Hepatocyte (in vitro differentiated cells): Measurements from ENCODE around the gene CCDC88C. TPM values are rescaled to one million over a fixed set of nuclear protein-coding genes. Genes with fewer than 3 reads are reported as not detected.

Source experiments
- DNase-seq: peaks from one replicate; pipeline ENCODE4 v3.0.0-alpha.2; 2016; ENCODE audit warnings: low spot score
- H2AFZ ChIP-seq: fragments of 200-600 bp; sonication (generic); 2 replicates; pipeline ENCODE4 v1.6.0; 2016; ENCODE audit warnings: antibody characterized with exemption, mild to moderate bottlenecking
- H3K27ac ChIP-seq: fragments of 200-600 bp; sonication (generic); 2 replicates; pipeline ENCODE4 v1.5.1; 2016; ENCODE audit warnings: mild to moderate bottlenecking
- H3K27me3 ChIP-seq: fragments of 200-600 bp; sonication (generic); 2 replicates; pipeline ENCODE4 v1.6.1; 2016
- H3K36me3 ChIP-seq: fragments of 200-600 bp; sonication (generic); replicated peaks from 2 replicates; pipeline ENCODE4 v1.5.1; 2016; ENCODE audit warnings: low read depth; ENCODE audit not compliant: insufficient read depth
- H3K4me1 ChIP-seq: fragments of 200-600 bp; sonication (generic); 2 replicates; pipeline ENCODE4 v1.5.1; 2016; ENCODE audit warnings: mild to moderate bottlenecking, moderate library complexity; ENCODE audit not compliant: insufficient read depth
- H3K4me2 ChIP-seq: fragments of 200-600 bp; sonication (generic); 2 replicates; pipeline ENCODE4 v1.6.0; 2016
- H3K4me3 ChIP-seq: fragments of 200-600 bp; sonication (generic); 2 replicates; pipeline ENCODE4 v1.5.1; 2016; ENCODE audit warnings: mild to moderate bottlenecking
- H3K79me2 ChIP-seq: fragments of 200-600 bp; sonication (generic); 2 replicates; pipeline ENCODE4 v1.6.0; 2017; ENCODE audit warnings: mild to moderate bottlenecking
- H3K9me2 ChIP-seq: fragments of 200-600 bp; sonication (generic); replicated peaks from 2 replicates; pipeline ENCODE4 v1.6.0; 2017; ENCODE audit warnings: mild to moderate bottlenecking; ENCODE audit not compliant: insufficient read depth
- H3K9me3 ChIP-seq: fragments of 200-600 bp; sonication (generic); 2 replicates; pipeline ENCODE4 v1.5.1; 2016; ENCODE audit warnings: low read depth, mild to moderate bottlenecking
- H4K20me1 ChIP-seq: fragments of 200-600 bp; sonication (generic); 2 replicates; pipeline ENCODE4 v1.6.0; 2016; ENCODE audit warnings: mild to moderate bottlenecking; ENCODE audit not compliant: insufficient read depth, poor library complexity, severe bottlenecking
- CTCF ChIP-seq: fragments of 200-600 bp; sonication (generic); IDR thresholded peaks from 2 replicates; pipeline ENCODE4 v1.5.1; 2016; ENCODE audit warnings: antibody characterized with exemption, mild to moderate bottlenecking; ENCODE audit not compliant: poor library complexity
- EZH2 ChIP-seq: fragments of 200-600 bp; sonication (generic); IDR thresholded peaks from 2 replicates; pipeline ENCODE4 v1.6.1; 2016; ENCODE audit warnings: antibody characterized with exemption, mild to moderate bottlenecking, borderline replicate concordance
- EZH2phosphoT487 ChIP-seq: fragments of 200-600 bp; sonication (generic); IDR thresholded peaks from one replicate; pipeline ENCODE4 v1.6.1; 2018; ENCODE audit warnings: antibody characterized with exemption, mild to moderate bottlenecking, low read depth, moderate library complexity; ENCODE audit not compliant: unreplicated experiment, severe bottlenecking
- WGBS: methylation state at CpG from one replicate; pipeline ENCODE4 v1.1.6; 2016; ENCODE audit warnings: low lambda C conversion rate; ENCODE audit errors: missing lambda C conversion rate; 5-methylcytosine and 5-hydroxymethylcytosine counted together
- polyA plus RNA-seq: library from polyadenylated mRNA; unstranded; fragments of >200 nt; fragmentation: Nextera tagmentation; extraction: Ambion mirVana; gene quantifications from 2 replicates; pipeline ENCODE4 v1.2.1, GENCODE V29; 2016
- total RNA-seq: library from RNA; depleted of rRNA; stranded (reverse); fragments of >200 nt; gene quantifications from 2 replicates; pipeline ENCODE4 v1.2.3, GENCODE V29; 2014

Gene CCDC88C
- total and polyA plus RNA-seq, 2 experiments from 2014 or later: 5.9 to 11.3 TPM

GRCh38 chr14:91332171-91332985 is 85.2 kb downstream of the CCDC88C start:
- H3K36me3 ChIP-seq: no peaks in the 10 kb centered on the region
- H3K79me2 ChIP-seq: no peaks in the 10 kb centered on the region
- no peaks in the 10 kb centered on the region for H4K20me1 ChIP-seq
- peak overlapping the region; percentile 18 for H3K4me2 ChIP-seq
- DNase-seq: peak; percentile 32
- no peak overlapping the region for H3K4me3 ChIP-seq
- 70% methylated on average over 19 of the region's 19 CpGs for WGBS
- H3K27ac ChIP-seq: no peak overlapping the region
- TF ChIP-seq CTCF (no peak), EZH2 (no peak)
- no peaks in the 10 kb centered on the region for H3K9me2 ChIP-seq
- no peaks in the 10 kb centered on the region for H3K9me3 ChIP-seq
- no peak overlapping the region for H2AFZ ChIP-seq
- peaks cover 11% of the 10 kb centered on the region for H3K4me1 ChIP-seq
- H3K27me3 ChIP-seq: no peaks in the 10 kb centered on the region

GRCh38 chr14:91331721-91332120 is 85.9 kb downstream of the CCDC88C start:
- Histone ChIP-seq H3K9me3 (no peaks in the 10 kb centered on the region), H3K9me2 (no peaks in the 10 kb centered on the region), H3K36me3 (no peaks in the 10 kb centered on the region), H3K27me3 (no peaks in the 10 kb centered on the region), H2AFZ (no peak overlapping the region), H3K27ac (no peak overlapping the region), H4K20me1 (no peaks in the 10 kb centered on the region), H3K4me2 (no peak overlapping the region), H3K4me1 (peaks cover 11% of the 10 kb centered on the region), H3K79me2 (no peaks in the 10 kb centered on the region), H3K4me3 (no peak overlapping the region)
- no peak for DNase-seq
- WGBS: 67% methylated on average over 3 of the region's 3 CpGs
- no peak for TF ChIP-seq EZH2phosphoT487
- TF ChIP-seq CTCF: no peak
- no peak for TF ChIP-seq EZH2

GRCh38 chr14:91330856-91331255 is 86.8 kb downstream of the CCDC88C start:
- WGBS: 78% methylated on average over 8 of the region's 8 CpGs
- no peaks in the 10 kb centered on the region for H3K36me3 ChIP-seq

More at GRCh38 chr14:91330856-91331255, 86.8 kb downstream of the CCDC88C start:
- H3K9me2 ChIP-seq: no peaks in the 10 kb centered on the region
- H4K20me1 ChIP-seq: no peaks in the 10 kb centered on the region
- H2AFZ ChIP-seq: no peak overlapping the region
- H3K4me1 ChIP-seq: peaks cover 11% of the 10 kb centered on the region
- H3K27ac ChIP-seq: no peak overlapping the region
- no peak overlapping the region for H3K4me2 ChIP-seq
- H3K79me2 ChIP-seq: no peaks in the 10 kb centered on the region
- no peak for TF ChIP-seq EZH2
- TF ChIP-seq CTCF: no peak
- no peak for TF ChIP-seq EZH2phosphoT487
- DNase-seq: no peak
- H3K4me3 ChIP-seq: no peak overlapping the region
- no peaks in the 10 kb centered on the region for H3K9me3 ChIP-seq
- no peaks in the 10 kb centered on the region for H3K27me3 ChIP-seq
